ENCODE results near the gene ARL8B. TPM values are rescaled to one million over a fixed set of nuclear protein-coding genes. Genes with fewer than 3 reads are reported as not detected.

Gene ARL8B
- total RNA-seq, 1 experiment from 2014 or later, result 51.8 TPM

GRCh38 chr3:5201536-5201935 lies 79.4 kb downstream of the ARL8B start:
- H3K27me3 ChIP-seq (ENCODE audit: control insufficient read depth, insufficient read depth, low read length), result no peaks in the 10 kb centered on the region
- no peaks in the 10 kb centered on the region for H3K9me3 ChIP-seq (ENCODE audit: control insufficient read depth, insufficient read depth, low read depth, low read length)
- POLR2A ChIA-PET, result no interaction called here
- DNase-seq (ENCODE audit: low read depth, low spot score) (no peak), ATAC-seq (no peak)
- no TSS peak for BruUV-seq (replicated peaks)
- H3K4me1 ChIP-seq (ENCODE audit: control insufficient read depth, insufficient read depth, low read length), result no peaks in the 10 kb centered on the region
- in situ Hi-C loops (cut with HindIII; ENCODE audit: low pct_unique_long_range_greater_than_20kb, low sequenced_read_pairs) (no loop called here), intact Hi-C loops (cut with micrococcal nuclease; ENCODE audit: unreplicated experiment) (no loop called here)
- H3K4me3 ChIP-seq (ENCODE audit: low read depth in 2 of 2, low read length in 2 of 2), result no peak overlapping the region
- no peak overlapping the region for H3K27ac ChIP-seq (ENCODE audit: low read length)
- peaks cover 5% of the 10 kb centered on the region; the same call in 1 of the 2 replicates for H3K36me3 ChIP-seq (ENCODE audit: control insufficient read depth, insufficient read depth, low read length)
- TF ChIP-seq TCF7L2 (IDR thresholded peaks at IDR 0.05; ENCODE audit: low read depth, low read length), result no peak
- TF ChIP-seq POLR2AphosphoS5 (IDR thresholded peaks at IDR 0.05; ENCODE audit: low read depth, low read length), result no peak
- CTCF ChIA-PET, result no interaction called here

- H3K4me1 ChIP-seq (ENCODE audit: control insufficient read depth, insufficient read depth, low read length), result no peaks in the 10 kb centered on the region
- DNase-seq (ENCODE audit: low read depth, low spot score) (no peak), ATAC-seq (no peak)
- H3K4me3 ChIP-seq (ENCODE audit: low read depth in 2 of 2, low read length in 2 of 2), result no peak overlapping the region
- no peak overlapping the region for H3K27ac ChIP-seq (ENCODE audit: low read length)
- TF ChIP-seq, protein P1, sequence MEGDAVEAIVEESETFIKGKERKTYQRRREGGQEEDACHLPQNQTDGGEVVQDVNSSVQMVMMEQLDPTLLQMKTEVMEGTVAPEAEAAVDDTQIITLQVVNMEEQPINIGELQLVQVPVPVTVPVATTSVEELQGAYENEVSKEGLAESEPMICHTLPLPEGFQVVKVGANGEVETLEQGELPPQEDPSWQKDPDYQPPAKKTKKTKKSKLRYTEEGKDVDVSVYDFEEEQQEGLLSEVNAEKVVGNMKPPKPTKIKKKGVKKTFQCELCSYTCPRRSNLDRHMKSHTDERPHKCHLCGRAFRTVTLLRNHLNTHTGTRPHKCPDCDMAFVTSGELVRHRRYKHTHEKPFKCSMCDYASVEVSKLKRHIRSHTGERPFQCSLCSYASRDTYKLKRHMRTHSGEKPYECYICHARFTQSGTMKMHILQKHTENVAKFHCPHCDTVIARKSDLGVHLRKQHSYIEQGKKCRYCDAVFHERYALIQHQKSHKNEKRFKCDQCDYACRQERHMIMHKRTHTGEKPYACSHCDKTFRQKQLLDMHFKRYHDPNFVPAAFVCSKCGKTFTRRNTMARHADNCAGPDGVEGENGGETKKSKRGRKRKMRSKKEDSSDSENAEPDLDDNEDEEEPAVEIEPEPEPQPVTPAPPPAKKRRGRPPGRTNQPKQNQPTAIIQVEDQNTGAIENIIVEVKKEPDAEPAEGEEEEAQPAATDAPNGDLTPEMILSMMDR (IDR thresholded peaks at IDR 0.05), result no peak
- TF ChIP-seq REST (IDR thresholded peaks at IDR 0.05; ENCODE audit: insufficient read depth in 1 of 2, low read depth in 2 of 2, low read length in 1 of 2), result no peak
- intact Hi-C loops (cut with micrococcal nuclease; ENCODE audit: unreplicated experiment) (no loop called here), in situ Hi-C loops (cut with HindIII; ENCODE audit: low pct_unique_long_range_greater_than_20kb, low sequenced_read_pairs) (no loop called here)
- no peaks in the 10 kb centered on the region for H3K27me3 ChIP-seq (ENCODE audit: control insufficient read depth, insufficient read depth, low read length)
- CTCF ChIA-PET, result no interaction called here
- H3K36me3 ChIP-seq (ENCODE audit: control insufficient read depth, insufficient read depth, low read length), result peaks cover 5% of the 10 kb centered on the region; the same call in 1 of the 2 replicates
- POLR2A ChIA-PET, result no interaction called here
- BruUV-seq (replicated peaks), result no TSS peak
- H3K9me3 ChIP-seq (ENCODE audit: control insufficient read depth, insufficient read depth, low read depth, low read length), result no peaks in the 10 kb centered on the region
These were observed 80.1 kb downstream of the ARL8B start for GRCh38 chr3:5202222-5202621.

DNA sequence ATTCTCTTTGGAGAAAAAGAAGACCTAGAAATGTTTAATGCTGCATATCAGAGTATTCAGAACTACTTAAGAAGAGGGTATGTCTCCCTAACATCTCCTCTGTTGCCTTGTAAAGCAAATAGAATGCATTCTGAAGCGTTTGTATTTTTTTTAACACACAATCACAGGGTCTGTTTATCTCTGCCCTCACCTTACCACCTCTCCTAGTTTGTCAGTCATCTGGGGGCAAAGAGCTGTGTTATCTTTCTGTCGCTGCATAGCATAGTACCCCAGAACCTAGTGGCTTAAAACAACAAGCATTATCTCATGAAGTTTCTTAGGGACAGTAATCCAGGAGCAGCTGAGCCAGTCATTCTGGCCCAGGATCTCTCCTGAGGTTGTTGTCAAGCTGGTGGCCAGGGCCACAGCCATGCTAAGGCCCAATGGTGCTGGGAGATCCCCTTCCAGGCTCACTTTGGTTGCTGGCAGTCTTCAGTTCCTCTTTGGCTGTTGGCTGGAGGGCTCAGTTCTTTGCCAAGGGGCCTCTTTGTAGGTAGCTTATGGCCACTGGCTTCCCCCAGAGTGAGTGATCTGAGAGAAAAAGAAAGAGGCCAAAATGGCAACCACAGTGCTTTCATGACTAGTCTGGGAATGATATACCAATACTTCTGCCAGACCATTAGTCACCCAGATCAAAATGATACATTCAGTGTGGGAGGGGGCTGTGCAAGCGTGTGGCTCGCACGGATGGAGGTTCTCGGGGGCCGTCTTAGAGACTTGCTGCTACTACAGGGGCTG lies 83.3 kb downstream of the ARL8B start:
- Histone ChIP-seq H3K4me3 (ENCODE audit: low read depth in 2 of 2, low read length in 2 of 2) (no peak overlapping the region), H3K9me3 (ENCODE audit: control insufficient read depth, insufficient read depth, low read depth, low read length) (no peaks in the 10 kb centered on the region), H3K4me1 (ENCODE audit: control insufficient read depth, insufficient read depth, low read length) (no peaks in the 10 kb centered on the region), H3K36me3 (ENCODE audit: control insufficient read depth, insufficient read depth, low read length) (peaks cover 8% of the 10 kb centered on the region), H3K27ac (ENCODE audit: low read length) (no peak overlapping the region), H3K27me3 (ENCODE audit: control insufficient read depth, insufficient read depth, low read length) (no peaks in the 10 kb centered on the region)
- intact Hi-C loops (cut with micrococcal nuclease; ENCODE audit: unreplicated experiment) (no loop called here), in situ Hi-C loops (cut with HindIII; ENCODE audit: low pct_unique_long_range_greater_than_20kb, low sequenced_read_pairs) (no loop called here)
- POLR2A ChIA-PET, result no interaction called here
- TF ChIP-seq POLR2AphosphoS5 (IDR thresholded peaks at IDR 0.05; ENCODE audit: low read depth, low read length) (no peak), REST (IDR thresholded peaks at IDR 0.05; ENCODE audit: insufficient read depth in 1 of 2, low read depth in 2 of 2, low read length in 1 of 2) (no peak), TCF7L2 (IDR thresholded peaks at IDR 0.05; ENCODE audit: low read depth, low read length) (no peak), SIN3A (IDR thresholded peaks at IDR 0.05; ENCODE audit: borderline replicate concordance, insufficient read depth, low read depth, low read length) (no peak)
- TF ChIP-seq, protein P1 (IDR thresholded peaks at IDR 0.05), result no peak
- ATAC-seq, result no peak
- no peak for DNase-seq (ENCODE audit: low read depth, low spot score)
- no TSS peak for BruUV-seq (replicated peaks)
- CTCF ChIA-PET, result no interaction called here
